ENCODE results near the gene VAX1. TPM values are rescaled to one million over a fixed set of nuclear protein-coding genes. Genes with fewer than 3 reads are reported as not detected.

VAX1 gene
- polyA plus RNA-seq, 1 of the 3 experiments (the other 2 are of a cell fraction), result not detected

- ChIA-PET CTCF (interaction anchor here (0.6 to 11.1 kb wide), 59 partner anchors 8 to 568 kb away, joined by 3 to 265 read pairs (median 5); partner anchors contain the start of genes ENO4, KCNK18 and PNLIPRP2), POLR2A (no interaction called here)
- no peaks in the 10 kb centered on the region for H3K79me2 ChIP-seq (ENCODE audit: insufficient read depth)
- no peaks in the 10 kb centered on the region for H3K36me3 ChIP-seq (replicated peaks in 1 of 2; ENCODE audit: control insufficient read depth in 1 of 2, insufficient read depth in 2 of 2, low read length in 1 of 2)
- DNase-seq, result peak; percentile 96
- peaks cover 0 to 9% of the 10 kb centered on the region in 2 experiments; a peak in 1 of 4 replicates for H3K4me1 ChIP-seq (ENCODE audit: control insufficient read depth in 1 of 2, insufficient read depth in 2 of 2, low read depth in 1 of 2, low read length in 1 of 2)
- no peak overlapping the region for H3K9ac ChIP-seq
- no peaks in the 10 kb centered on the region for H3K9me3 ChIP-seq
- no peak overlapping the region for H3K27ac ChIP-seq (ENCODE audit: low read depth in 2 of 2, low read length in 1 of 2)
- H2AFZ ChIP-seq (ENCODE audit: low read depth), result peak overlapping the region; percentile 56; the same call in 1 of the 2 replicates
- H4K20me1 ChIP-seq (ENCODE audit: insufficient read depth), result no peaks in the 10 kb centered on the region
- WGBS (ENCODE audit: low lambda C conversion rate), result 6% methylated on average over 13 of the region's 75 CpGs
- H3K4me2 ChIP-seq, result peak overlapping the region; percentile 57; the same call in 1 of the 2 replicates
- H3K27me3 ChIP-seq (ENCODE audit: insufficient read depth), result peaks cover 85% of the 10 kb centered on the region
- TF ChIP-seq FOXJ3 (CRISPR knock-in tag; IDR thresholded peaks at IDR 0.05) (no peak), NRF1 (IDR thresholded peaks at IDR 0.05; ENCODE audit: low read depth, low read length) (peak; percentile 30; the same call in 1 of the 2 replicates), SMC3 (IDR thresholded peaks at IDR 0.05; ENCODE audit: low read depth, low read length) (peak; percentile 56), TCF12 (IDR thresholded peaks at IDR 0.05) (no peak), CTCF (IDR thresholded peaks at IDR 0.05) (peak; percentile 82), RAD21 (IDR thresholded peaks at IDR 0.05; ENCODE audit: low read length) (peak; percentile 57), YY1 (IDR thresholded peaks at IDR 0.05; ENCODE audit: low read depth) (0 out of 2 replicates have a peak, but pooled peaks have one; percentile 30)
- peak overlapping the region; percentile 28 to 37 for H3K4me3 ChIP-seq (ENCODE audit: low read depth in 2 of 2, low read length in 1 of 2)
- no peaks in the 10 kb centered on the region for H3F3A ChIP-seq (replicated peaks; ENCODE audit: insufficient read depth)
- no peaks in the 10 kb centered on the region for H3K9me2 ChIP-seq
Observed at GRCh38 chr10:117167789-117168674, 30.0 kb upstream of the VAX1 start.

DNA sequence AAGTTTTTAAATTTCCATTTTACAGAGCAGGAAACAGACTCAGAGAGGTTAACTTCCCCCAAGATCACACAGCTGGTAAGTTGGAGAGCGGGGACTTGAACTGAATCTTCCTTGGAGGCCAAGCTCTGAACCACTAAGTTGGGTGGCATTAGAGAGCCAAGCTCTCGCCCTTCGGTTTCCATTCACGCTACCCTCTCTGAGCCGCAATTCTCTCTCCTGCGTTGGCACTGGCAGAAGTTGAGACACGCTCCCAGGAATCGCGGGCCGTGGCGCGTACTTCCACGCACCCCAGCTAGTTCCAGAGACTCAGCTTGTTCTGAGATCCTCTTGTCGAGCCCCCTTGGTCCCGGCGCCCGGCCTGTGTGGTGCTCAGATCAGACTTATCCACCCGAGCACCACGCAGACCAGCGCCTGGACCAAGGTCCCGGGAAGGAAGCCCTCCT lies 29.3 kb upstream of the VAX1 start:
- Histone ChIP-seq H3F3A (replicated peaks; ENCODE audit: insufficient read depth) (no peaks in the 10 kb centered on the region), H3K4me3 (ENCODE audit: low read depth in 2 of 2, low read length in 1 of 2) (0 out of 4 replicates have a peak overlapping the region, but pooled peaks of 1 of the 2 experiments have one; percentile 22), H4K20me1 (ENCODE audit: insufficient read depth) (no peaks in the 10 kb centered on the region), H3K9me3 (no peaks in the 10 kb centered on the region), H3K4me2 (peak overlapping the region; percentile 57; the same call in 1 of the 2 replicates), H3K79me2 (ENCODE audit: insufficient read depth) (no peaks in the 10 kb centered on the region), H3K27ac (ENCODE audit: low read depth in 2 of 2, low read length in 1 of 2) (no peak overlapping the region), H2AFZ (ENCODE audit: low read depth) (no peak overlapping the region), H3K9ac (no peak overlapping the region), H3K9me2 (no peaks in the 10 kb centered on the region), H3K4me1 (ENCODE audit: control insufficient read depth in 1 of 2, insufficient read depth in 2 of 2, low read depth in 1 of 2, low read length in 1 of 2) (peaks cover 0 to 9% of the 10 kb centered on the region in 2 experiments; a peak in 1 of 4 replicates), H3K27me3 (ENCODE audit: insufficient read depth) (peaks cover 89% of the 10 kb centered on the region), H3K36me3 (replicated peaks in 1 of 2; ENCODE audit: control insufficient read depth in 1 of 2, insufficient read depth in 2 of 2, low read length in 1 of 2) (no peaks in the 10 kb centered on the region)
- ChIA-PET POLR2A (no interaction called here), CTCF (interaction anchor here (0.7 to 11.1 kb wide), 42 partner anchors 9 to 567 kb away, joined by 3 to 265 read pairs (median 6); partner anchors contain the start of genes ENO4 and KCNK18)
- TF ChIP-seq SMC3 (IDR thresholded peaks at IDR 0.05; ENCODE audit: low read depth, low read length), result no peak
- WGBS (ENCODE audit: low lambda C conversion rate), result 26% methylated on average over 21 of the region's 21 CpGs
- DNase-seq, result no peak

Data from SK-N-SH (cell line).